ENCODE measurements around the gene STK39.

STK39 gene

DNA sequence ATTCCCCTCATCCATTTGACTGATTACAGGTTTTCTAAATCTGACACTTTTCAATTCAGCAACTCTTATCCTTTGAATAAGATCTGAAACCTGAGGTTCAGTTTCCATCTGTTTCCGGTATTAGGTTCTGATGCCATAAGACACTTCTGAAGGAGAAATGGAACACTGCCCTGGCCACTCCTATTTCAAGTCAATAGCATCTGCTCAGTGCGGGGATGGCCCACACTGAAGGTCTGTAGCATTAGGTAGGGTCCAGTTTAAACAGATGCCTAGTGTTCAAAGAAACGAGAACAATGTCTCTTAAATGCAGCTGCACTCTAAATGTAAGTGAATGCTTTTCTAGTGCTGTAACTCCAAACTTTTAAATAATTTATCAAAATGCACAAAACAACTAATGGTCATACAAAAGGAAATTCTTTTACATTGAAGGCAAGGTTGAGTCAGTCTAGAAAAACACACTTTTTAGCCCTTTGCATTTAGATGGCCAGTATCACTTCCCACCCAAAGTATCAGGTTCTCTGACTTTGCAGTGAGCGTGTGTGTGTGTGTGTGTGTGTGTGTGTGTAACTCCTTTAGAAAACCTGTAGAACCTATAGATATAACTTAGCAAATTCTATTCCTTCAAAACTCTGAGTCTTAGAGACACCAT, 78.2 kb downstream of the STK39 start:
- no peak for DNase-seq
- in situ Hi-C loops (cut with MboI; ENCODE audit: low pct_unique_long_range_greater_than_20kb, low sequenced_read_pairs), result no loop called here

DNA sequence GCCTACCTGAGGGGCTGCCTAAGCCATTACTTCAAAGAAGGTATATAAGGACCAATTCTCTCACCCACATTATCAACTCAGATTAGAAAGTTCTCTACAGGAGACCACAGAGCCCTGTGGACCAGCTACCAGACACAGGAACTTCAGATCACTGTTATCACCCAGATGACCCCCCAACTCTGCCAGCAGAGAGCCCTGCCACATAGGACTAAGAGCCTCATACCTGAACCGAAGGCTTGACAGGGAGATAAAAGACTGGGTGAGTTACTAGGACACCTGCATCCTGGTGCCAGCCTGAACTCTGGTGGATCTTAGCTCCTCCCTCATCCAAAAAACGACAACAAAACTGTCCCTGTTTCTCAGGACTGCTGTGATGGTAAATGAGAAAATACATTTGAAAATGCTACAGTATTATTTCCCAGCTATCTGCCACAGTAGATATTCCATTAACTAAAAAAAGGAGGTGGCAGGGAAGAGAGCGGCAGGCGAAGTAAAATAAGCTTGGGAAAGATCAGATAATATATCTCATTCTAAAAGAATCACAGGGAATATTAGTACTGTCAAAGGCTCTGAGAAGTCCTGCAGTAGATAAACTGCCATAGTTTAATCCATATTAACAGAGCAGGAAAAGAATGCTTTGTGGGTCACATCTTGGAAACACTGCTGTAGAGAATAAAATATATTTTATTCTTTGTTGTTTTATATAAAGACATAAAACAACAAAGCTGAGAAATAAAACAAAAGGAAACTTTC, 79.7 kb downstream of the STK39 start:
- DNase-seq, result no peak
- in situ Hi-C loops (cut with MboI; ENCODE audit: low pct_unique_long_range_greater_than_20kb, low sequenced_read_pairs), result no loop called here

DNA sequence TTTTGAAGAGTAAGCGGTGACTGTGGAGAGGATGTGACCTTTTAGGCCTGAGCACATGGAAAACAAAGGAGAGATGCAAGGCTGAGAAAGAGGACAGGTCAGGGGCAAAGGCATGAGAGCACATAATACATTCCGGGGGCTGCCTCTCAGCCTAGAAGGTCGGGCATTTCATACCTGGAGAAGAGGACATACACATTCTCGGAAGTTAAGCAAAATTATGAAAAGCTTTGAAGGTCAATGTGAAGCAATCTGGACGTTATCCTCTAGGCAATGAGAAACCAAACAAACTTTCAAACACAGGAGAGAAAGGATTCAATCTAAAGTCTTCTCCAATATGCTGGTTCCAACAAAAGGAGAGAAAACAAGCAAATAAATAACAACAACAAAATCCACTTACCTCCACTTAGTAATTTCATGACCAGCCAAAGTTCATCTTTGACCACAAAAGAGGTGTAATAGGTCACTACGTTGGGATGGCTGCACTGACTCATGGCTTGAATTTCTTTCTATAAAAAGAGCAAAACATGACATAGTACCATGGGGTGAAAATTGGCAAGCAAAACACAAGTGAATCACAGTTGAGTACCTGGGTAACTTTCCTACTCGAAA, 80.4 kb downstream of the STK39 start:
- no peak for DNase-seq
- in situ Hi-C loops (cut with MboI; ENCODE audit: low pct_unique_long_range_greater_than_20kb, low sequenced_read_pairs), result no loop called here

DNA sequence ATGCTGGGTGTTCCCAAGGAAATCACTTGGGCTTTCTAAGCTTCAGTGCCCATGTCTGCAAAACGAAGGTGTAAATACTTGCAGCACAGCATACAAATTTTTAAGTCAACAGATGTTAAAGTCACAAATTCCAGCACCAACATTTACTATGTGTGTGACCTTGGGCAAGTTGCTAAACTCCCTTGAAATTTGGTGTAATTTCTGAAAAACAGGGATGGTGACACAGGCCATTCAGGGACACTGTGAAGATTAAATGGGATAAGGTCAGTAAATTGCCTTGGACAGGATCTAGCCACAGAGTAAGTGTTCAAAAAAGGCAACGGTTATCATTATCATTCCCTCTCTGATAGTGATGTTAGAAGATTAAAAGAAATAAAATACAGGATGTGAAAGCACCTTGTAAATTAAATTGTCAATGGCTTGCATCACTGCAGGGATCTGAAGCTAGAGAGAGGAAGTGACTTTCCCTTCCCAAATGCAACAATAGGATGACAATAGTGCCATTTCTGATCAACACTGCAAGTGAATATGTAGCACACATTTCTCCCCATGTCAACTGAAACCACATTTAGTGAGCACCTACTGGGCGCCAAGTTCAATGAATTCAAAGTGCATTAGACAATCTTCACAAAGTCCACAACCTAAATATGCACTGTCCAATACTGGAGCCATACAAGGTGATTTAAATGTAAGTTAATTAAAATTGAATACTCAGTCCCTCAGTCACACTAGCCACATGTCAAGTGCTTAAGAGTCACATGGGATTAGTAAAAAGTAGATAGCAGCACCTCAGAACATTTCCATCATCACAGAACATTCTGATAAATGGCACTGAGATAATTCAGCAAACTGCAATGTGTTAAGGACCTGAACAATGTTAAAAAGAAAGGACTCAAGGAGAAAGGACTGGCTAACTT, 81.2 kb downstream of the STK39 start:
- DNase-seq, result no peak
- in situ Hi-C loops (cut with MboI; ENCODE audit: low pct_unique_long_range_greater_than_20kb, low sequenced_read_pairs), result no loop called here

DNA sequence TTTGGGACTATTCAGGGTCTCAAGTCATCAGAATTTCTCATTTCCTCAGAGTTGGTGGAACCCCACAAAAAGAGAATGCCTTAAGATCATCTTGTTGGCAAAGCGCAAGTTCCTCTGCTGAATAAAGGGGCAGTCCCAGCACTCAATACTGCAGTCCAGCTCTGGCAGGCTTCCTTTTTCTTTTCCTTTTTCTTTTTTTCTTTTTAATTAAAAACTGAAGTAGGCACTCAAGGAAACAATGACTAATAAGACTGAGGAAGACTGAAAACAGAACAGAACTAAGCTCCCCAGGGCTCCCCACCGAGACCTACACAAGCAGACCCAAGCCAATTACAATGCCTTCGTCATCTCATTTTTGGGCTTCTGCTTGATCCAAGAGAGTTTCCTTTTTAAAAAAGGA, 82.0 kb downstream of the STK39 start:
- in situ Hi-C loops (cut with MboI; ENCODE audit: low pct_unique_long_range_greater_than_20kb, low sequenced_read_pairs), result no loop called here
- no peak for DNase-seq

DNA sequence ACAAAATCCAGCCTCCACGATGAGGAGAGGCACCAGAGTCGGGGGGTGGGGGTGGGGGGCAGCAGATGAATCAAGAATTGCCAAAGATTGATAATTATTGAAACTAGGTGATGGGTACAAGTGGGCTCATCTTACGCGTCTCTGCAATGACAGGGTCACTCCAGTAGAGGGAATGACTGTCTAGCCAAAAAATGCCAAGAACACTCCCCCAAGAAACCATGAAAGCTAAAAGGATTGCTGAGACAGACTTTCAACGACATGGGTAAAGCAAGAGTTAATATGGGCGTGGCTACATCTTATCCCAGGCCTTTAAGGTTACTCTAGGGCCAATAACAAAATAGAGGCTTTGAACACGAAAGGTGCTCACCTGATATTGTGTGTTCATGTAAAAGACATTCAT, 86.5 kb downstream of the STK39 start:
- in situ Hi-C loops (cut with MboI; ENCODE audit: low pct_unique_long_range_greater_than_20kb, low sequenced_read_pairs), result no loop called here
- DNase-seq, result peak; percentile 46

- no peak for DNase-seq
- in situ Hi-C loops (cut with MboI; ENCODE audit: low pct_unique_long_range_greater_than_20kb, low sequenced_read_pairs), result no loop called here
Measured at GRCh38 chr2:168159754-168160585, 87.4 kb downstream of the STK39 start.

- DNase-seq, result no peak
- in situ Hi-C loops (cut with MboI; ENCODE audit: low pct_unique_long_range_greater_than_20kb, low sequenced_read_pairs), result no loop called here
Measured at GRCh38 chr2:168158586-168158985, 88.8 kb downstream of the STK39 start.

GRCh38 chr2:168157926-168158325, 89.5 kb downstream of the STK39 start:
- in situ Hi-C loops (cut with MboI; ENCODE audit: low pct_unique_long_range_greater_than_20kb, low sequenced_read_pairs), result no loop called here
- DNase-seq, result no peak

DNA sequence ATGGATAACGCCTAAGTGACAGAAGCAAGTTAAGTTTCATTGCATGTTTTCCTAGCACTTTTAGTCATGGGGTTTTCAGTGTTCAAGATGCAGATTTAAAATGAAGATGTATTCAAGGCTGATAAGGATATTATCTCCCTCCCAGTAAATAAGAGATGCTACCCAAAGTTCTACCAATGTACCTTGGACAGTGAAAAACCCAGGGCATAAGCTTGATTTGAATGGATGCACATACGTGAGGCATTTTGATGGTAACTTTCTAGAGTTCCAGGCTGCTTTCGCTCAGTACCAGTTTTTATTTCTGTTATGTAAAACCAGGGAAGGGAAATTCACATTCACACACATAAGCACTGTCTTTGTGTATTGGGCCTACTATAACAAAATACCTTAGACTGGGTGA, 90.3 kb downstream of the STK39 start:
- in situ Hi-C loops (cut with MboI; ENCODE audit: low pct_unique_long_range_greater_than_20kb, low sequenced_read_pairs), result no loop called here
- no peak for DNase-seq

GRCh38 chr2:168156661-168157060, 90.7 kb downstream of the STK39 start:
- DNase-seq, result no peak

DNA sequence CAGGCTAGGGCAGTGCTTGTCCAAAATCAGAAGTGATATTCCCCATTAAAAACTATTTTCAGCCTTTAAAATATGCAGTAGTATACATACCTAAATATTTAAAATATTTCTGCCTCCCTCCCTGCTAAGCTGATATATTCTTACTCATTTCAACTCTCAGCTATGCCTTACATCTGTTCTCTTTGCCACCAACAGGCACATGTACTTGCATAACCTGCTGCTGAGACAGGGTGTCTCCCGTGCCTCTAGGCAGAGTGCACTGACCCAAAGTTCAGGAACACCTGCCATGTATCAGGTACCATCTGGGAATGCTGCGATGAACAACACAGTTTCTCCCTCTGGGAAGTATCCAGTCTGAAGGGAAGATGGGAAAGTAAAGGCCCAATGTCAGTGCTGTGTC, 91.7 kb downstream of the STK39 start:
- DNase-seq, result no peak
- in situ Hi-C loops (cut with MboI; ENCODE audit: low pct_unique_long_range_greater_than_20kb, low sequenced_read_pairs), result no loop called here

More at GRCh38 chr2:168156661-168157060, 90.7 kb downstream of the STK39 start:
- in situ Hi-C loops (cut with MboI; ENCODE audit: low pct_unique_long_range_greater_than_20kb, low sequenced_read_pairs), result no loop called here

GRCh38 chr2:168155046-168155445, 92.3 kb downstream of the STK39 start:
- DNase-seq, result no peak
- in situ Hi-C loops (cut with MboI; ENCODE audit: low pct_unique_long_range_greater_than_20kb, low sequenced_read_pairs), result no loop called here

DNA sequence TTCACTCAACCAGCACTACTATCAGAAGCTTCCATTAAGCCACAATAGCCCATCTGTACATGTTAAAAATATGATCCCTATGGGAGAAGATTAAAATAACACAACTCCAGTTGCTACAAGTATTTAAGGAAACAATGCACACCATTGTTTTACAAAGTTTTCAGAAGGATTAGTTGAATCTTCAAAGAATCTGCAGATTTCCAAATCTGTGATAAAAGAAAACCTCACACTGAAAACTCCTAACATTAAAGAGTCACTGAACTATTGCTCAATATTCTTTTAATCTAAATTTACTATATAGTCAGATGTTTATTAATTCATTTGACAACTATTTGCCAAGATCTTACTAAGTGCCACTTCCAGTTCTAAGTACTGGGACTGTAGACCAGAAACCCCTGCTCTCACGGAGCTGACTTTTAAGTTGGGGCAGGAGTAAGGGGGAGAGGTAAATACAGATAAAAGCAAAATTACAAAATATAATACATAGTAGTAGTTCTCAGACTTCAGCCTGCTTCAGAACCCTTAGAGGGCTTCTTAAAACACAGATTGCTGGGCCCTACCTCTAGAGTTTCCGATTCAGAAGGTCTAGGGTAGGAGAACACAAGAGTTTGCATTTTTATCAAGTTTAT, 94.4 kb downstream of the STK39 start:
- in situ Hi-C loops (cut with MboI; ENCODE audit: low pct_unique_long_range_greater_than_20kb, low sequenced_read_pairs), result no loop called here
- no peak for DNase-seq

DNA sequence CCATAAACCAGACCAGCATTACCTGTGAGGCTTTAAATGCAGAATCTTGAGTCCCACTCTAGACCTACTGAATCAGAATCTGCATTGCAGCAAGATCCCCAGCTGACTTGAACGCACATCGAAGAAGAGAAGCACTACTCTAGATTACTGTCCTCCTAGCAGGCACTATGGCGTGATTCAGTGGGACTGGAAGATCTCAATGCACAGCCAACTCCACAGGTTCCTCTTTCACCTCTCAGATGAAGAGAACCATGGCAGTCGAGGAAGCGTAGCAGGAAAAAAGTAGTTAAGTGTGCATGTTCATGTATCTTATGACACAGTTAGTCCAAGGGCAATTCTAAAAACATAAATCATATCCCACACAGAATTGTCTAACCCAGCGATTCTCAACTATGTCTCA, 97.4 kb downstream of the STK39 start:
- DNase-seq, result no peak
- in situ Hi-C loops (cut with MboI; ENCODE audit: low pct_unique_long_range_greater_than_20kb, low sequenced_read_pairs), result no loop called here

GRCh38 chr2:168149150-168149974, 98.0 kb downstream of the STK39 start:
- no peak for DNase-seq
- in situ Hi-C loops (cut with MboI; ENCODE audit: low pct_unique_long_range_greater_than_20kb, low sequenced_read_pairs), result no loop called here

Data from KBM-7 (cell line).